IPS-15b (cell line): Measurements from ENCODE around the gene SLX4.

Experiments used
- H3K27me3 ChIP-seq: one replicate; pipeline ENCODE4 v1.6.1; 2013; ENCODE audit warnings: low read length; ENCODE audit not compliant: control insufficient read depth, insufficient read depth
- H3K36me3 ChIP-seq: one replicate; pipeline ENCODE4 v1.6.1; 2013; ENCODE audit warnings: low read length; ENCODE audit not compliant: control insufficient read depth, insufficient read depth
- H3K4me1 ChIP-seq: one replicate; pipeline ENCODE4 v1.6.1; 2013; ENCODE audit warnings: mild to moderate bottlenecking, low read length; ENCODE audit not compliant: control insufficient read depth, insufficient read depth
- H3K4me3 ChIP-seq: one replicate; pipeline ENCODE4 v1.5.1; 2013; ENCODE audit warnings: low read depth, low read length
- H3K9ac ChIP-seq: one replicate; pipeline ENCODE4 v1.6.1; 2013; ENCODE audit warnings: low read depth, mild to moderate bottlenecking, low read length
- H3K9me3 ChIP-seq: one replicate; pipeline ENCODE4 v1.6.1; 2013; ENCODE audit warnings: mild to moderate bottlenecking, low read length; ENCODE audit not compliant: control insufficient read depth, insufficient read depth

Gene SLX4

GRCh38 chr16:3583303-3584038, 27.9 kb downstream of the SLX4 start:
- H3K4me1 ChIP-seq = no peaks in the 10 kb centered on the region
- H3K4me3 ChIP-seq = no peak overlapping the region
- no peak overlapping the region for H3K9ac ChIP-seq
- H3K27me3 ChIP-seq = no peaks in the 10 kb centered on the region
- peaks cover 13% of the 10 kb centered on the region for H3K36me3 ChIP-seq
- H3K9me3 ChIP-seq = no peaks in the 10 kb centered on the region

- Histone ChIP-seq H3K9ac (no peak overlapping the region), H3K36me3 (peaks cover 13% of the 10 kb centered on the region), H3K27me3 (no peaks in the 10 kb centered on the region), H3K9me3 (no peaks in the 10 kb centered on the region), H3K4me3 (no peak overlapping the region), H3K4me1 (no peaks in the 10 kb centered on the region)
Measured at GRCh38 chr16:3582276-3583165, 28.9 kb downstream of the SLX4 start.

- no peak overlapping the region for H3K4me3 ChIP-seq
- no peaks in the 10 kb centered on the region for H3K9me3 ChIP-seq
- H3K36me3 ChIP-seq = peaks cover 13% of the 10 kb centered on the region
- H3K27me3 ChIP-seq = no peaks in the 10 kb centered on the region
- H3K4me1 ChIP-seq = no peaks in the 10 kb centered on the region
- H3K9ac ChIP-seq = no peak overlapping the region
Measured at GRCh38 chr16:3581392-3581791, 30.0 kb downstream of the SLX4 start.

- Histone ChIP-seq H3K36me3 (peaks cover 13% of the 10 kb centered on the region), H3K27me3 (no peaks in the 10 kb centered on the region), H3K9me3 (no peaks in the 10 kb centered on the region), H3K4me3 (no peak overlapping the region), H3K9ac (no peak overlapping the region), H3K4me1 (no peaks in the 10 kb centered on the region)
Measured at GRCh38 chr16:3580686-3581085, 30.7 kb downstream of the SLX4 start.

DNA sequence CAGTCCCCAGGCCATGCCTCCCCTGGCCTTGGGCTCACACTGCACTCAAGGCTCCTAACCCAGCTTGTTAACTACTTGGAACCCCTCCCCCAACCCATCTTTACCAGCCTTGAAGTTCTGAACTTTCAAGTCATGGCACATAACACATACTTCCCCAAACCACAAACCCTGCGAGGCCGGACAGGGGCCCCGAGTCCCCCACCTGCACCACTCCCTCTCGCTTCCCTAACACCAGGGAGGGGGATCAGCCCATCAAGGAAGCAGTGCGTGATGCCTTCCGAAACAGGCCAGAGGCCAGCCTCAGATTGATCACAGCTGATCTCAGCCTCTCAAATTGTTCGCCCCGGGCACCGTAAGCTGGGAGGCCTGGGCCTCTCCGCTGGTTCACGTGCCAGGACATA, 31.2 kb downstream of the SLX4 start:
- no peaks in the 10 kb centered on the region for H3K9me3 ChIP-seq
- H3K4me3 ChIP-seq = no peak overlapping the region
- H3K4me1 ChIP-seq = no peaks in the 10 kb centered on the region
- peaks cover 13% of the 10 kb centered on the region for H3K36me3 ChIP-seq
- H3K9ac ChIP-seq = no peak overlapping the region
- H3K27me3 ChIP-seq = no peaks in the 10 kb centered on the region

DNA sequence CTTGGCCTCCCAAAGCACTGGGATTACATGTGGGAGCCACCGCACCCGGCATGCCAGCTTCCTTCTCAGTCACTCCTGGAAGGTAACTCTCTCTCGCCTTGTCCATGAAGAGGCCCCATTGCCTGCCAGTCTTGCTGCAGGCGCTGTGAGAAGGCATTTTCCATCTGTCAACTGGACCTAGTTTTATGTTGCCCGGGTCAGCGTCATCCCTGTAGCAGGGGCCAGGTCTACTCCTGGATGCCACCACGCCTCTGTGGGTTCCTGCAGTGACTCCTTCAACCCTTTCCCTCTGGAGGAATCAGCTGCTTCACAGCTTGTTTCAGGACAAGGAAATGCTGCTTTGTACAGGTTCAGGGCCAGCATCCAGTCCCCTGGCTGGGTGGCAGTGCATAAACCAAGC, 31.6 kb downstream of the SLX4 start:
- Histone ChIP-seq H3K4me1 (no peaks in the 10 kb centered on the region), H3K27me3 (no peaks in the 10 kb centered on the region), H3K36me3 (peaks cover 13% of the 10 kb centered on the region), H3K9me3 (no peaks in the 10 kb centered on the region), H3K4me3 (no peak overlapping the region), H3K9ac (no peak overlapping the region)

GRCh38 chr16:3578610-3579551, 32.5 kb downstream of the SLX4 start:
- Histone ChIP-seq H3K9ac (no peak overlapping the region), H3K36me3 (peaks cover 13% of the 10 kb centered on the region), H3K4me3 (no peak overlapping the region), H3K9me3 (no peaks in the 10 kb centered on the region), H3K27me3 (no peaks in the 10 kb centered on the region), H3K4me1 (no peaks in the 10 kb centered on the region)

DNA sequence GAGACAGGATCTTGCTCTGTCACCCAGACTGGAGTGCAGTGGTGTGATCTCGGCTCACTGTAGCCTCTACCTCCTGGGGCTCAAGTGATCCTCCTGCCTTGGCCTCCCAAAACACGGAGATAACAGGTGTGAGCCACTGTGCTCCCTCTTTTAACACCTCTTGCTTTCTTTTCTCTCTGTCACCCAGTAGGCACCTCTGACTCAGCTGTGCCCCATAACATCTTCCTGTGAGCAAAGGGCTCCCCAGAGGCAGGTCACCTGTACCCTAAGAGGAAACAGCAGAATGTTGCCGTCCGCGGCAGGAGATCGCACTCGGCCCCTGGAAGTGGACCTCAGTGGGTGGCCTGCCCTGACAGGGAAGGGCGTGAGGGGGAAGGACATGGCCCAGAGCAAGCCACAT, 33.3 kb downstream of the SLX4 start:
- H3K4me3 ChIP-seq = no peak overlapping the region
- H3K9me3 ChIP-seq = no peaks in the 10 kb centered on the region
- peaks cover 9% of the 10 kb centered on the region for H3K36me3 ChIP-seq
- H3K9ac ChIP-seq = no peak overlapping the region
- H3K4me1 ChIP-seq = no peaks in the 10 kb centered on the region
- no peaks in the 10 kb centered on the region for H3K27me3 ChIP-seq

DNA sequence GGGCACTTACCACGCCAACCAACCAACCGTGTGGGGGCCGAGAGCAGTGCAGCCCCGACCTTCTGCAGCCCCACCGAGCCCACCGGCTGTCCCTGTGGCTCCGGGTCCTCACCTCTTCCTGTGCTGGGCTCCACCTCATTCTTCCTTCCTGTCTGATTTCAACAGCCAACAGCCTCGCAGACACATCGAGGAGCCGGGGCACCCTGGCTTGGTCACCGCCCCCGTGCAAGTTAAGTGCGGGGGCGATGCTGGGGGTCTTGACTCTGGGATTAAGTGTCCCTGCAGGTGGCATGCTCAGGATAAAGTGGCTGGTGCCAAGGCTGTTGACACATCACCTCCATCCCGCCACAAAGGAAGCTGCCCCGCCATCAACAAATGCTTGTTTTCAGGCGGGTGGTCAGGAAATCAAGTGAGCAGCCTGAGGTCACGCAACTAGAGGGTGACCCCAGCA, 34.1 kb downstream of the SLX4 start, which contains the start of gene NLRC3:
Gene NLRC3, minus strand, starts transcription at position 102 of the 451 bp plus-strand sequence. CDS start 12,367 bp downstream, outside the sequence.
- Histone ChIP-seq H3K4me1 (no peaks in the 10 kb centered on the region), H3K4me3 (no peak within 1 kb of the TSS), H3K9ac (no peak within 1 kb of the TSS)

GRCh38 chr16:3576211-3576610, 35.2 kb downstream of the SLX4 start:
- no peaks in the 10 kb centered on the region for H3K36me3 ChIP-seq
- no peaks in the 10 kb centered on the region for H3K9me3 ChIP-seq
- no peaks in the 10 kb centered on the region for H3K27me3 ChIP-seq
- H3K4me3 ChIP-seq = no peak overlapping the region
- H3K9ac ChIP-seq = no peak overlapping the region
- H3K4me1 ChIP-seq = no peaks in the 10 kb centered on the region

More for the DNA sequence above, 34.1 kb downstream of the SLX4 start, which contains the start of gene NLRC3:
- H3K9me3 ChIP-seq = no peaks in the 10 kb centered on the region
- no peaks in the 10 kb centered on the region for H3K27me3 ChIP-seq
- H3K36me3 ChIP-seq = peaks cover 2% of the 10 kb centered on the region

- Histone ChIP-seq H3K27me3 (no peaks in the 10 kb centered on the region), H3K4me3 (no peak overlapping the region), H3K4me1 (no peaks in the 10 kb centered on the region), H3K9me3 (peaks cover 2% of the 10 kb centered on the region), H3K36me3 (no peaks in the 10 kb centered on the region), H3K9ac (no peak overlapping the region)
Measured at GRCh38 chr16:3575491-3575890, 35.9 kb downstream of the SLX4 start.
